ENCODE measurements around the gene NRXN3.

Gene NRXN3

DNA sequence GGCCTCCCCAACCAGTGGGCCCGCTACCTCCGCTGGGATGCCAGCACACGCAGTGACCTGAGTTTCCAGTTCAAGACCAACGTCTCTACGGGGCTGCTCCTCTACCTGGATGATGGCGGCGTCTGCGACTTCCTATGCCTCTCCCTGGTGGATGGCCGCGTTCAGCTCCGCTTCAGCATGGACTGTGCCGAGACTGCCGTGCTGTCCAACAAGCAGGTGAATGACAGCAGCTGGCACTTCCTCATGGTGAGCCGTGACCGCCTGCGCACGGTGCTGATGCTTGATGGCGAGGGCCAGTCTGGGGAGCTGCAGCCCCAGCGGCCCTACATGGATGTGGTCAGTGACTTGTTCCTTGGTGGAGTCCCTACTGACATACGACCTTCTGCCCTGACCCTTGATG, 73.0 kb downstream of the NRXN3 start:
- DNase-seq (ENCODE audit: low spot score) = no peak

DNA sequence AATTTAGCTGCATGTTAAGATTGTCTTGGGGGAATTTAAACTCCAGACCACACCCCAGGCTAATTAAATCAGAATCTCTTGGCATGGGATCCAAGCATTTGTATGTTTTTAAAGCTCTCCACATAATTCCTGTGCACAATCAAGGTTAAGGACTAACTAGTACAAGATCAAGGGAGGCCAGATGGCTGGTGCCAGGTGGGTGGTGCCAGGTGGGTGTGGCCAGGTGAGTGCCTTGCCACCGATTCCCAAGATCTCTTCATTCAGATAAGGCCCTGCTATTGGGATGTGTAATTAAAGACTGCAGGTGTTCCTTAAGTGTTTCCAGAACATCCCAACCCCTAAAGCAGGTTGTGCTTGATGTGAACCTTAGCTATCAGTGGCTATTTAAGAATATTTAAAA, 75.1 kb downstream of the NRXN3 start:
- DNase-seq (ENCODE audit: low spot score) = no peak

DNA sequence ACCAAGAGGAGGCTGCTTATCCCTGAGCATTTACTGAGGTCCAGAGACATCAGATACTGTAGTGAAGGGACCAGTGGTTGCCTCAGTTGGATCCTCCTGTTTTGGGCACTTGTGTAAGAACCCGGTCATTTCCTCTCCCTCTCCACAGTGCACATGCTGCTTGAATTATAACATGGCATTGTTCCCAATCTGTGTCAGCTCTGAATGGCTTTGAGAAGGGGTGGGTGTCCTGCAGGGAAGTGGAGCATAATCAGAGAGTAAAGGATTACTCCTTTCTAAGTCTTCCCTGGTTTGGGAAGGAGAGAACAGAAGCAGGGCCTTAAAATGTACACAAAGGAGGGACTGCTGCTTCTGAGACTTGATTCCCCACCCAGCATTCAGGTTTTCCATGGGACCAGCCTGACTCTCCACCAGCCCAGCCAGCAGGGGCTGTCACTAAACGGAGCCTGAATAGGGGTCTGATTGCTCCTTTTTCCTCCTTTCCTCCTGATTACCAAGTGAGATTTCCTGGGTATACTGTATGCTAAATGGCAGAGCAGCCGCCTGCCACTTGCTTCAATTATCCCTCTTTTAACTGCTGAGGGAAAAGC, 78.4 kb downstream of the NRXN3 start:
- no peak for DNase-seq (ENCODE audit: low spot score)

DNA sequence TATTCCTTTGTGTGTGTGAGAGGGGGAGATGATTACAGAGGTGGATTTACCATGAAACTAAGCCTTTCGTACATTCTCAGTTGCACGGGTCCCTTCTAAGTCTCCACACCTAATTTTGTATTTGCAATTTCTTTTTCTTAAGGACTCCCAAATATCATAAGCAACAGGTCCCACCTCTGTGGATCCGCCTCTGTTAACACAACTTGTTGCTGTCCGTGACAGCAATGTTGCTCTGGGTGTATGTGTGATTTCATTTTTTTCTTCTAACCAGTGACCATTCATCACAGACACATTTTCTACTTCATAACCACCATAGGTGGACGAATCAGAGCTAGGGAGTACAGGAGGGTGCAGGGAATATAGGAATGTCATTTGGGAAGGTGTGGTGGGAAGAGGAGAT, 81.1 kb downstream of the NRXN3 start:
- DNase-seq (ENCODE audit: low spot score) = no peak

DNA sequence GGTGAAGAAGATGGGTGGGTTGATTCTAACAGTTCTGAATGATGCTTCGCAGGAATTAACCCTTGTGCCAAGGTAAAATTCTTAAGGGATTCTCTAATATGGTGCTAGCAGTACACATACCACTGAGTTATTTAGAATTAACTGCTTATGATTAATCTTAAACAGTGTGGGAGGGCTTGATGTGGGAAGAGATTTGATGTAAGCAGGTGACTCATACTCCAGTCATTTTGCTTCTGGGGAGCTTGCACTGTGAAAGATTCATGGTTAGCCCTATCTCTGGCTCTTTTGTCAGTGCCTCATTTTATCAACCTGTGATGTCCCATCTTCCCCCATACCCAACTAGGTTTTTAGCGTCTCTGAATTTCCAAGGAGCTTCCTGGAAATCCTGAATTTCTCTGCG, 83.8 kb downstream of the NRXN3 start:
- DNase-seq (ENCODE audit: low spot score) = no peak

DNA sequence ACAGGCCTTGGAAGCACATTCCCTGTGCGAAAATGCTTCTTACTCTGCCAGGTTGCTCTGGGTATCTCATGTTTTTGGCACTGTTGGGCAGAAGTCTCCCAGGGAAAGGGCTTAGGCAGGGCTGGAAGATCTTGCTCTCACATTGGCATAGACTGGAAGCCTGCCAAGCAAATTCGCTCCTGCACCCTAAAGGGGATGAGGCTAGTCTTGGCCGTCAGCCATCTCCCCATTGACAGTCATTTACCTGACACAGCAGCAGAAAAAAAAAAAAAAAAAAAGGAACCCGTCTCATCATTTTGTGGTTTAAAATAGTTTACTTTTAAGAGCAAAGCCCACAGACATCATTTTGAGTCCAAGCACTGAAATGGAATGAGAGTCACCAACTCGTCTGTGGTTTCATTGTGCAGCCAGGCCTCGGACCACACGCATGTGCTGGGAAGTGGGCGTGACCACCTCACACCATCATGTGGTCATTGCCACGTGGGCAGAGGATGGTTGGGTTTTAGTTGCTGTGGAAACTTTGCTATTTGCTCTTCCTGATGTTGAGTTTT, 84.8 kb downstream of the NRXN3 start:
- peak; percentile 25 for DNase-seq (ENCODE audit: low spot score)

DNA sequence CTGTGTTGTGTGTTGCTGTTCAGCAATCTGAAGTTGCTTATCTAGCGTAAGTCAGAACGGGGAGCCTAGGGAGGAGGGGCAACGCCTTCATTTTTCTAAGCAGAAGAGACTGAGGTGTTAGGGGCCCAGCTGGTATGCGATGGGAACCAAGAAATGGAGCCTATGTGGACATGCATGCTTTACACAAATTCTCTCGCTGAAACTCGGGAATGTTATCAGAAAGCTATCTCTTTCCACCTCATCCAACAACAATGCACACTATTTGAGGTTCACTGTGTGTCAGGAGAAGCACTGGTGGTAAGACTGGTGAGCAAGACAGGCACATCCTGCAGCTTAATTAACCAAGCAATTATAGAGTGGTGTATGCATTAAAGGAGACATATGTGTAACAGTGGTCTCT, 89.7 kb downstream of the NRXN3 start:
- DNase-seq (ENCODE audit: low spot score) = peak; percentile 12

DNA sequence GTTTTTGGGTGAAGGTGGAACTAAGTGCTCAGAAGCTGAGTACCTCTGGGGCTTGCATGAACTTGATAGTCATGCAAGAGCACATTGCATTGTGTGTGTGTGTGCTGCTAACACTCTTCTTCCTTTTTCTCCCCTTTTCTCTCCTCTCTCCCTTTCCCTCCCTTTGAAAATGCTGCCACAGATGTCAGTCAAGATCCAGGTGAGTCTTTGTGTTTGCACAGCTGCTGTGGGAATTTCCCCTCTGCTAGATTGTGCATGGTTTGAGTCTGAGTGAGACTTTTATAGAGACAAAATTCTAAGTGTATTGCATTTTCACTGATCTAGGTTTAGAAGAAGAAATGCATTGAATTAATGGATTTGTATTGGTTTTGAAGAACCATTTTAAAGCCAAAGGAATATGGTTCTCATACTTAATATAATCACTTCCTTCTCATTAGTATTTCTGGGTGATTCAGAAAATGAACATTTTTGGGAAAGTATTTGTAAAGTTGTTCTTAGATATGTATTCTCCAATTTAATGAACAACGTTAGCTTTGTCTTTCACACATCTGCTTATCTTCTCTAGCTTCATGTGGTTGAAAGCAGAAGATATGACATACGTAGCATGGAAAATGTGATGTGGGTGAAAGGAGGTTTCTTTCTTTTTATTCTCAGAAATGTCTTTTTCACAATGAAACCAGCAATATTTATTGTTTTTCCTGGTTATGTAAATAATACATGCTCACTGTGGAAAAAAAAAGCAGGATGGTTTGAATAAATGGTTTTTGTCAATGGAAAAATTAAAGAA, 108.5 kb downstream of the NRXN3 start:
- peak; percentile 26 for DNase-seq (ENCODE audit: low spot score)

DNA sequence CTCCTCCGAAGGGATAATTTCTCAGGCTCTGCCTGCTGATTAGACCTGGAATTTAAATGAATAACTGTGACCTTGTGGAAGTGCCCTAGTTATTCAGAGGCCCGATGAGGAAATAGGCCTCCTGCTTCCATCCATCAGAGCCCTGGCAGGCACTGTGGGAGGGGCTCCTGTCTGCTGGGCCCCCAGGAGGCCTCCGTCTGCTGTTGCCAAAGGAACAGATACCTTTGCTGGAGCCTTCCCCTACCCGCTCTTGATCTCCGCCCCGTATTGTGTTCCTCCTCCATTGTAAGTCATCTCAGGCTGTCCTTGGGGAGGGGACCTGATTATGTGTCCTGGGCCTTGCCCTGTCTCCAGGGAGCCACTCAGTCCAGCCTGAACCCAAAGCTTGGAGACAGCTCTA, 112.3 kb downstream of the NRXN3 start:
- no peak for DNase-seq (ENCODE audit: low spot score)

DNA sequence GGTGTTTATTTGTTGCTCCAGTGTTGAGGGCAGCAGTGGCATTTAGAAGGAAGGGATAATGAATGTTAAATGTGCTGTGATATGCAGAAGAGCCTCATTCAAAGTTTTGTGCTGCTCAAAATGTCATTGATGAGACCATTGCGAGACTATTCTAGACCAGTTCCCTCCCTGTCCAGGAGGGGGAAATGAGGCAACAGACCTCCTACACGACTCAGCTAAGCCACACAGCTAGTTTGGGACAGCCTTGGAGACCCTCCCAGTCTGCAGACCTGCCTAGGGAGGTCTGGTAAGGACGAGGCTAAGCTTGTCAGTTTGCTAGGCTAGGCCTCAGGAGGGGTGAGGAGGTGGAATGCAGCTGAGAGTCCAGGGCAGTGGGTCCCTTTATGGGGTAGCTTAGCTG, 116.0 kb downstream of the NRXN3 start:
- DNase-seq (ENCODE audit: low spot score) = no peak

DNA sequence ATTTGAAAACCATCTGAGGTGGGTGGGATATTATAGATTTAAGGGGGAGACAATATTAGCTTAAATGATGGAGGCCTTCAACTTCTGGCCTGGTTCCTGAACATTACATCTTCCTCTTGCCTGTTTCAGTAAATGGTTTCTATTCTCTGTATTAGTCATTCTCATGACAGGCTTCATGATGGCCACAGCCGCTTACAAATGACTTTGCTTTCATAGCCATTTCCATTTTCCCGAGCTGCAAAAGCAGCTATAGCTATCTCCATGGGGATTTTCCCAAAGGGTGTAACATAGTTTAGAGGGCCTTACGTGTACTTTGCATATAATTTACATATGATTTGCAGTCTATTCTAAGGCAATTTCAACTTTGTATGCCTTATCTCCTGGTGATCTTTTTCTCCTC, 121.8 kb downstream of the NRXN3 start:
- no peak for DNase-seq (ENCODE audit: low spot score)

DNA sequence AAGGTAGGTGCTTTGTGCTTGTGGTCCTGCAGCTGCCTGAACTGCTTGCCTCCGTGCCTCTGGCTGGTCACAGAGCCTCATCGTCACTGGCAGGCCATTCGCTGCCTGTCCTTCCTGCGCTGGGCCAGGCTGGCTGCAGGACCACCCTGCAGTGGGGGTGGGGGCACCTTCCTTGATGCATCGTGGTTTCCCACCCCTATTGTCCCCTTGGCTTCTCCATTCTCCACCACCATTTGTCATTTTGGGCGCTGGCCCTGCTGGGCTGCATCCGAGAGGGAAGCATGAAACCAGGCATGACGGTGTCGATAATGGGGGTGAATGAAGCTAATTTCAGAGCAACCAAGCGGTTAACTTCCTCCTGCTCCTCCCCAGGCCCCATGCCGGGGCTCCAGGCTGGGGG, 127.7 kb downstream of the NRXN3 start:
- DNase-seq (ENCODE audit: low spot score) = no peak

DNA sequence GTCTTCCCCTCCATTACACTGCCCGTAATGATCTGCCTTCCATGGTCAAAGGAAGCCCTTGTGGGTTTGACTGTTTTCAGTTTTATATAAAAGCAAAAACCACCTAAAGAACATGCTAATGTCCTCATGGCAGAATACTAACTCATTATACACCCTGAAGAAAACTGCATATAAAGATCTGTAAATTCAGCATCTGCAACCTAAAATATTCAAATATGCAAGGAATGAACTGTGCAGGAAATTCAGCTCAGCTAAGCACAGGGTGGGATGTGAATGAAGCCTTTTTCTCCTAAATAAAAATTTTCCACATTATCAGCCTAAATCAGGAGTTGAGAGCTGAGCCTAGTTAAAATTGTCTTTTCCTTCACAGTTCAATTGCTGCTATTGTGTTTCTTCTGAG, 128.1 kb downstream of the NRXN3 start:
- DNase-seq (ENCODE audit: low spot score) = no peak

DNA sequence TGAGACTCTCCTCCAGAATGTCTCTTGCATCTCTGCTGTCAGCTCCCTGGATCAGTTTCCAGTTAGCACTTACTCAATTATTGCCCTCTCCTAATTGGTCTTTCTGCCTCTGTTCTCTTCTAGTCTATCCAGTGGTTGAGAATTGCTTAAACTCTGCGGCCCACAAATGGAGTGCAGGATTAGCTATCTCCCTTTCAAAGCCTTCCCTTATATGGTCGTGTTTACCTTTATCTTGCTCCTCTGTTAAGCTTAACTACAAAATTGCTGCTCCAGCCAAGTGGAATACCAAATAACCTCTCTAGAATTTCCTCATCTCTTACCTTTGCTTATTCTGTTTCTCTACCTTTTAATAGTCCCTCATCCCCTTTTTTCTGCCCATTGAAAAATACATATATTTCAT, 132.7 kb downstream of the NRXN3 start:
- DNase-seq (ENCODE audit: low spot score) = peak; percentile 20

DNA sequence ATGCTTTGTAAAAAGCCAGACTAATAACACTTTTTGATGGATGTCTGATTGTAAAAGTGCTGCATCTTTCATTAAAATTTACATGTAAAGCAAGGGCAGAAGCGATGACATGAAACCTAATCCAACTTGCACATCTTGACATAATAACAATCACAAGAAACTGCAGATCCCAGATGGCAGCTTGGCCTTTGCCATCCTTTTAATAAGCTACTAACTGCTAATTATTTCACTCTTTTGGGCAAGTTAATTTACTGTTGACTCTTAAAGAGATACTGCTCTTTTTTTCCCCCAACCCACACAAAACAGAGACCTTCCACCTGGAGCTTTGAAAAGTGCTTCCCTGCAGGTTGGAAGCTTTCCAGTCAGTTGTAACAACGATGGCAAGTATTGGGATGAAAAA, 137.5 kb downstream of the NRXN3 start:
- no peak for DNase-seq (ENCODE audit: low spot score)

DNA sequence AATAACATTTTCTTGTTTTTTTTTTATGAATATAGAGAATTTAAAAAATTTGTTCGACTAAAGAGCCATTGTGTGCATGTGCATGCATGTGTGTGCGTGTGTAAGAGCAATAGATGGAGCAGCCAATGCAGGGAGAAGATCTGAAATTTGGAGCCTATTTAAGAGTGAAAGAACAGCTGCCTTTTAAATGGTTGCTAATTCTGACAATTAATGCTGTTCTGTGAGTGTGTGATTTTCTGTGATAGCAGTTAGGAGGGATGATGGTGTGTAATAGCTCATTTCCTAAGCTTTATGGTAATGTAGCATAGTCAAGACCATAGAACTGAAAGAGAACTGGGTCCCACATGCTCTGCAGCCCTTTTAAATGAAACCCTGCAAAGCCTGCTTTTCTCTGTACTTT, 137.9 kb downstream of the NRXN3 start:
- DNase-seq (ENCODE audit: low spot score) = no peak

DNA sequence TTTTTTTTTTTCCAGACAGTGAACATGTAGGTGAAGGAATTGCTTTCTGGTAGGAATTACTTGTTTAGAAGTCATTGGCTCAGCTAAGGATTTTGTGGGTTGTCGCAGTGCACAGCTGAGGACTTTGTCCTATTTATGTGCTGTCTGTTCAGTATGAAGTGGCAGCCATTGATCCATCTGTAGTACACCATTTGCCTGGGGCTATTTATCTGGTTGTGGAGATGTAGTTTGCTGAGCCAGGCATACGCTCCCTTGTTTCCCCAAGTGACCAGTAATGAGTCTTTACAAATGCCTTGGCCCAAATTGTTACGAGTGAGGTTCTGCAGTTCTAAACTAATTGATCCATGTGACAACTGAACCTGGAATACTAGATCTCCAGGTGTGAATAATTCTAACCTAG, 140.1 kb downstream of the NRXN3 start:
- DNase-seq (ENCODE audit: low spot score) = no peak

DNA sequence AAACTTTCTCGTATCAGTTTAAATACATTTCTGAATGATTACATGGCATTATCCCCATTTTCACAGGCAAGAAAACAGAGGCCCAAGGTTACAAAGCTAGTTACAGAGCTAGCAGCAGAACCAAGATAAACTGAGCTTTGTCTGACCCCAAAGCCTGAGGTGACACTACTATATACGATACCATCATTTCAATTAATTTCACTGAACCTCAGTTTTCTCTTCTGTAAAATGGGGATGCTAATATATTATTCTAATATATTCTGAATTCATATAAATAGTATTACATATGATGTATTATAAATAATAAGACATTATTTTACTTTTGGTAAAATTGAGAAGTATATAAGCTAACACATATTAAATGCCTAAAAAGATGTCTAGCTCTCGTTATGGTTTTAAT, 143.3 kb downstream of the NRXN3 start:
- no peak for DNase-seq (ENCODE audit: low spot score)

DNA sequence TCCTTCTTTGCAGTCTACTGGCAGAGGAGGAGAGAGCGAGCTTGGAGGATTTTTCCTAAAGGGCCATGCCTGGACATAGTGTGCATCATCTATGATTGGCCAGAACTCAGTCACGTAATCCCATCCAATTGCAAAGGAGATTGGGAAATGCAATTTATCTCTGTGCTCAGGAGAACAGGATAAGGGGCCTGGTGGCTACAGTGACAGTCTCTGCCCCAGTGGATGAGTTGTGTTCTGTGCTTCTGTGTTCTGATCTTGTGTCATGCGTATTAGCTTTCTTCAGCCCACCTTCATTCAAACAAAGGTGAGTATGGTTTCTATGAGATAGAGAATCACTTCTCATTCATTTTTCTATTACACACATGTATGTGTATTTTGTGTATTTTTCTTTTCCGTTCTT, 144.3 kb downstream of the NRXN3 start:
- DNase-seq (ENCODE audit: low spot score) = no peak

DNA sequence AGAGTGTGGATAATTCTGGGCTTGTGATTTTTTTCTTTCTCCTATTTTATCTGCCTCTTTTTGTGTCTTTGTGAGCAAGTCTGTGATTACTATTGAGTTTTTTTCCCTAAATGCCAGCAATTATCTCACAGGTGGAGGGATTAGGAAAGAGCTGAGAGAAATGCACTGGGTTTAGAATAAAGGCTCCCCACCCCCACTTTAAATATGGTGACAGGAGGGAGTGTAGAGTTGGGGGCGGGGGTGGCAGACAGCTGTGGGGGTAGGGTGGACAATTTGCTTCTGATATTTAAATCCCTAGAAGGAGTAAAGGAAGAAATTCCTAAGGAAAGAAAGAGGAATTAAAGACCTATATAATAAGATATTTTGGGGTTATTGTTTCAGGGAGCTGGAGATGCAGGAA, 145.9 kb downstream of the NRXN3 start:
- DNase-seq (ENCODE audit: low spot score) = no peak

DNA sequence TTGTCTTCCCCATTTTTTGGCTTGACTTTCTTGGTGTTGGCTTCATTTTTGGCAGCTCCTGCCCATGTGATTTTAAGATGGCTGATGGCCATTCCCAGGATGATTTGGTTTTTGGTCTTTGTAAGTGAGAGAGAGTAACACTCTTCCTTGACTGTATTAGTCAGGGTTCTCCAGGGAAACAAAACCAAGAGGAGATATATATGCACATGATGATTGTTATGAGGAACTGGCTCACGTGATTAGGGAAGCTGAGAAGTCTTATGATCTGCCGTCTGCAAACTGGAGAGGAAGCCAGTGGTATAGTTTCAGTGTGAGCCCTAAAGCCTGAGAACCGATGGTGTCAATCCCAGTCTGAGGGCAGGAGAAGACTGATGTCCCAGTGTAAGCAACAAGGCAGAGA, 146.6 kb downstream of the NRXN3 start:
- DNase-seq (ENCODE audit: low spot score) = no peak

DNA sequence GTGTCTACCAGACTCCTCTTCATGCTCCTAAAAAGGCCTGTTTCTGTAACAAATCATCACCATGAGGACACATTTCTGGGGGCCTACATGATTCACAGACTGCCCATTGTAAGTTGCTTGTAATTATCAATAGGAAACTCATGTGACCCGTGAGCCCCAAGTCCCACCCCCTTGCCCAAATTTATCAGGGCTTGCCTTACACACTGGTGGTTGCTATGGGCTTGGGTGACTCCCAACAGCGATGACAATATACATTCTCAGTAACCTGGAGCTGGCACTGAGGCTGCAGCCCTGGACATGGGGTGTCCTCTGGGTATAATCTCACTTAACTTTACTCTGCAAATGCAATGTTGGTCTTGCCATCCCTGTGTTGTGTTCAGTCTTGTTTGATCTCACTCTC, 149.2 kb downstream of the NRXN3 start:
- peak; percentile 91 for DNase-seq (ENCODE audit: low spot score)

DNA sequence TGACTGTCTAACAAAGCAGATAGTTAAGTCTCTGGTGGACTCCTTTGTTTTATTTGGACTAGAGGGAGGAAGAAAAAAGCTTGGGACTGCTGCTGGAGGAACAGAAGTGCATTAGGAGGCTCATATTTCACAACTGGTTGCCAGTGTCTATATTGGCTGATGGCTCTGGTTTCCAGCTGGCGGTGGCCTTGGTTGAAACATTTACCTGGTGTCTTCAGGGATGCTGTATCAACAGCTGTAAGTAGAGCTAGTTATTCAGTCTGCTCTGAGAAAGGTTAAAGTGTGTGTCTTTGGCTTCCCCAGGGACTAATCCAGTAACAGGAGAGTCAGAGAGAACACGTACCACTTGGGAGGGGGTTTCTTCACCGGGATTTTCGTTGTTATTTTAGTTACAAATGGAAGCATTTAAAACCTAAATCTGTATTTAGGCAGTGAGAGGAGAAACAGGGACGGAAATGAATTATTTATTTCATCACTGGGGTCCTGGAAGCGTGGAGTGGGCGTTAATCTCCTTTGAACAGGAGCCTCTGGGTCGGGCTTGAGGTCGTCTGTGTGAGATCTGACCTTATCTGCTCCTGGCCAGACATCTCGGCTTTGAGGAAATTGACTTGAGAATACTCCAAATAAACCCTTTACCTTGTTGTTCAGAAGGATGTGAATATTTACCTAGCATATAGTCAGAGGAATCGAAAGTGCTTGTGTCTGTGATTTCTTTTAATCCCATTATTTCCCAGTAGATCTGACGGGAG, 149.9 kb downstream of the NRXN3 start:
- DNase-seq (ENCODE audit: low spot score) = peak; percentile 90

All from hematopoietic multipotent progenitor cell treated with erythropoietin and hydrocortisone succinate and interleukin-3 and kit ligand, for 15 days (in vitro differentiated cells).